Measurements from ENCODE around the gene FERMT3. TPM values are rescaled to one million over a fixed set of nuclear protein-coding genes. Genes with fewer than 3 reads are reported as not detected.

Gene FERMT3
- total and polyA plus RNA-seq, 2 donors (not counting 3 experiments of a cell fraction or from before 2014, with no cell fraction given), result 64.4 to 100 TPM

GRCh38 chr11:64258946-64259532 is 52.5 kb downstream of the FERMT3 start:
- Histone ChIP-seq H3K9me3 (replicated peaks; ENCODE audit: control insufficient read depth, insufficient read depth, low read length) (no peaks in the 10 kb centered on the region), H3K4me3 (replicated peaks in 1 of 3; ENCODE audit: insufficient read depth in 1 of 3, low read depth in 1 of 3, low read length in 3 of 3) (no peak overlapping the region), H3K27ac (ENCODE audit: insufficient read depth, low read depth, low read length) (no peak overlapping the region), H3K79me2 (ENCODE audit: control insufficient read depth, insufficient read depth, low read length) (peaks cover 8% of the 10 kb centered on the region), H3K36me3 (ENCODE audit: control insufficient read depth in 2 of 2, extremely low read depth in 1 of 2, insufficient read depth in 2 of 2, low read length in 2 of 2) (peaks cover 18 to 44% of the 10 kb centered on the region in 2 experiments), H3K9ac (replicated peaks; ENCODE audit: extremely low read depth, insufficient read depth, low read length) (no peak overlapping the region), H2AFZ (ENCODE audit: low read depth, low read length) (no peak overlapping the region), H3K9me1 (replicated peaks; ENCODE audit: control insufficient read depth, extremely low read depth, insufficient read depth, low read length) (no peaks in the 10 kb centered on the region), H3K4me1 (ENCODE audit: control insufficient read depth, extremely low read depth, insufficient read depth, low read length) (peaks cover 15% of the 10 kb centered on the region), H3K4me2 (ENCODE audit: insufficient read depth, low read length) (no peak overlapping the region), H4K20me1 (replicated peaks; ENCODE audit: control insufficient read depth, extremely low read depth, insufficient read depth, low read length) (no peaks in the 10 kb centered on the region), H3K27me3 (ENCODE audit: control insufficient read depth in 2 of 2, insufficient read depth in 2 of 2, low read length in 2 of 2) (no peaks in the 10 kb centered on the region)
- intact Hi-C loops (cut with micrococcal nuclease) (no loop called here), dilution Hi-C loops (cut with MboI; ENCODE audit: extremely low pct_ligation_motif_present, low sequenced_read_pairs) (no loop called here)
- no peak for FAIRE-seq
- ChIA-PET POLR2A (no interaction called here), CTCF (interaction anchor here (0.7 to 0.9 kb wide), 4 partner anchors 9 to 55 kb away, joined by 3 read pairs; partner anchors contain the start of gene CATSPERZ)
- no peak for DNase-seq (ENCODE audit: low read depth, low spot score)
- no TSS peak for BruUV-seq (replicated peaks)
- TF ChIP-seq POLR2AphosphoS5 (IDR thresholded peaks at IDR 0.05; ENCODE audit: insufficient read depth, low read depth, low read length) (no peak), GATA2 (IDR thresholded peaks at IDR 0.05; ENCODE audit: insufficient read depth, insufficient read length, low read depth, low read length) (no peak), CTCF (IDR thresholded peaks at IDR 0.05; ENCODE audit: extremely low read depth in 1 of 2, insufficient read depth in 1 of 2, low read depth in 1 of 2, low read length in 2 of 2) (no peak), FOS (IDR thresholded peaks at IDR 0.05; ENCODE audit: borderline replicate concordance, insufficient read depth, low read length) (no peak), JUN (IDR thresholded peaks at IDR 0.05; ENCODE audit: borderline replicate concordance, insufficient read depth, insufficient read length, low read depth) (no peak), EZH2 (IDR thresholded peaks at IDR 0.05; ENCODE audit: borderline replicate concordance, low read depth, low read length, severe bottlenecking) (no peak), POLR2A (IDR thresholded peaks at IDR 0.05; ENCODE audit: low read depth, low read length) (no peak), MAX (IDR thresholded peaks at IDR 0.05; ENCODE audit: insufficient read depth, insufficient read length) (no peak), MYC (IDR thresholded peaks at IDR 0.05; ENCODE audit: low read depth, low read length) (no peak)

Measured in endothelial cell of umbilical vein (primary cell).